ENCODE results near the gene CCR8.

DNA sequence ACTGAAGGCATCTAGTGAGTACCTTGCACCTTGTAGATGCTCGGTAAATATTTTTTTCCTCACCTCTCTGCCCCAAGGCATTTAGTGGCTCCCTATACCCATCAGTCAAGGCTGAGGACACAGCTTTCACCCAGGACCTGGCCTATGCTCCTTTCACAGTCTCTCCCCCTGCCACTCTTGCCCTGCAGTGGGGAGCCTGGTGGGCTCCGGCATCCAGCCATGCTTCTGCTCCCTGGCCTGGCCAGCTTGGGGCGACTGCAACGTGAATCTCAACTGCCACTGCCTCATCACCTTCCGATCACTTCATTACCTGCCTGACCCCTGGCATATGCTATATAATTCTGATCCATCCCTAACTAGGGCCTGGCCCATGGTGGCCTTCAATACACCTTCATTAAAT, 48.9 kb upstream of the CCR8 start:
- TF ChIP-seq ZNF660 (tag by site-specific recombination; IDR thresholded peaks at IDR 0.05) (no peak), ZNF585B (tag by site-specific recombination; IDR thresholded peaks at IDR 0.05) (no peak), ZNF274 (IDR thresholded peaks at IDR 0.05; ENCODE audit: low read length) (no peak), ZNF274 (tag by site-specific recombination; IDR thresholded peaks at IDR 0.05; ENCODE audit: borderline replicate concordance) (no peak)

Data from HEK293 (cell line).